Immature natural killer cell (primary cell): ENCODE results near the gene PTPN5. TPM values are rescaled to one million over a fixed set of nuclear protein-coding genes. Genes with fewer than 3 reads are reported as not detected.

ENCODE experiments used
- DNase-seq, 3 donors: peaks; one replicate each; pipeline ENCODE4 v3.0.0; 2022; ENCODE audit warnings: mixed read lengths in 1 of 3
- H3K27ac Mint-ChIP-seq, 6 donors: one replicate each; pipeline ENCODE4 v1.8.0; 2020; ENCODE audit warnings: mixed read lengths in 6 of 6, mild to moderate bottlenecking in 5 of 6, inconsistent platforms in 4 of 6, moderate library complexity in 3 of 6
- H3K27me3 Mint-ChIP-seq, 3 donors: one replicate each; pipeline ENCODE4 v1.8.0; 2020 to 2021; ENCODE audit warnings: low read depth in 3 of 3, mild to moderate bottlenecking in 3 of 3, mixed read lengths in 3 of 3, moderate library complexity in 3 of 3, inconsistent platforms in 1 of 3
- H3K36me3 Mint-ChIP-seq, 3 donors: one replicate each; pipeline ENCODE4 v1.8.0; 2020; ENCODE audit warnings: mixed read lengths in 3 of 3, inconsistent platforms in 2 of 3, mild to moderate bottlenecking in 2 of 3
- H3K4me1 Mint-ChIP-seq, 2 donors: one replicate each; pipeline ENCODE4 v1.8.0; 2020; ENCODE audit warnings: inconsistent platforms in 2 of 2, mild to moderate bottlenecking in 2 of 2, mixed read lengths in 2 of 2, moderate library complexity in 1 of 2
- H3K4me3 Mint-ChIP-seq, 5 donors: one replicate each; pipeline ENCODE4 v1.8.0; 2020; ENCODE audit warnings: mild to moderate bottlenecking in 5 of 5, mixed read lengths in 5 of 5, inconsistent platforms in 3 of 5, moderate library complexity in 3 of 5
- H3K9me3 Mint-ChIP-seq, 6 donors: one replicate each; pipeline ENCODE4 v1.8.0; 2020; ENCODE audit warnings: mild to moderate bottlenecking in 6 of 6, mixed read lengths in 6 of 6, inconsistent platforms in 4 of 6, moderate library complexity in 3 of 6
- polyA plus RNA-seq, 3 donors: library from polyadenylated mRNA; unstranded; fragments of 300-500 nt; fragmentation: Illumina TruSeq; gene quantifications; one replicate each; pipeline ENCODE4 v1.2.3, GENCODE V29; 2021

Gene PTPN5
- polyA plus RNA-seq, 3 donors from 2014 or later, result not detected

- H3K4me3 Mint-ChIP-seq, result peak overlapping the region; percentile 81 to 94 (median 85)
- peaks cover 0 to 11% (median 0%) of the 10 kb centered on the region in 3 donors for H3K36me3 Mint-ChIP-seq
- H3K27ac Mint-ChIP-seq, result peak overlapping the region in 5 of 6 donors; percentile 58 to 89 (median 63)
- H3K9me3 Mint-ChIP-seq, result no peaks in the 10 kb centered on the region
- peak in 1 of 3 donors; percentile 26 for DNase-seq
- peaks cover 22 to 24% of the 10 kb centered on the region in 2 donors for H3K4me1 Mint-ChIP-seq
- H3K27me3 Mint-ChIP-seq, result peaks cover 6 to 10% (median 6%) of the 10 kb centered on the region in 3 donors
Observed at GRCh38 chr11:18706330-18707243, 85.0 kb downstream of the PTPN5 start.

- H3K27ac Mint-ChIP-seq, result peak overlapping the region in 1 of 6 donors; percentile 18
- peaks cover 6 to 8% (median 8%) of the 10 kb centered on the region in 3 donors for H3K27me3 Mint-ChIP-seq
Observed at GRCh38 chr11:18705651-18706281, 85.8 kb downstream of the PTPN5 start.

GRCh38 chr11:18704698-18705097, 86.9 kb downstream of the PTPN5 start:
- Mint-ChIP-seq H3K36me3 (peaks cover 0 to 11% (median 0%) of the 10 kb centered on the region in 3 donors), H3K4me3 (peak overlapping the region; percentile 18 to 81 (median 23)), H3K27me3 (peaks cover 6 to 8% (median 7%) of the 10 kb centered on the region in 3 donors), H3K9me3 (no peaks in the 10 kb centered on the region), H3K4me1 (peaks cover 26 to 30% of the 10 kb centered on the region in 2 donors), H3K27ac (no peak overlapping the region)
- no peak for DNase-seq

More at GRCh38 chr11:18705651-18706281, 85.8 kb downstream of the PTPN5 start:
- DNase-seq, result peak in 2 of 3 donors; percentile 19 to 22
- H3K36me3 Mint-ChIP-seq, result peaks cover 0 to 11% (median 0%) of the 10 kb centered on the region in 3 donors
- peak overlapping the region; percentile 71 to 85 (median 81) for H3K4me3 Mint-ChIP-seq
- H3K9me3 Mint-ChIP-seq, result no peaks in the 10 kb centered on the region
- peaks cover 22 to 24% of the 10 kb centered on the region in 2 donors for H3K4me1 Mint-ChIP-seq

GRCh38 chr11:18704045-18704645, 87.5 kb downstream of the PTPN5 start:
- peaks cover 0 to 11% (median 0%) of the 10 kb centered on the region in 3 donors for H3K36me3 Mint-ChIP-seq
- peaks cover 31 to 36% of the 10 kb centered on the region in 2 donors for H3K4me1 Mint-ChIP-seq
- H3K27ac Mint-ChIP-seq, result no peak overlapping the region
- no peak for DNase-seq
- no peaks in the 10 kb centered on the region for H3K9me3 Mint-ChIP-seq
- H3K4me3 Mint-ChIP-seq, result peak overlapping the region in 2 of 5 donors; percentile 18 to 81
- peaks cover 6 to 11% (median 8%) of the 10 kb centered on the region in 3 donors for H3K27me3 Mint-ChIP-seq

GRCh38 chr11:18703001-18703763, 88.4 kb downstream of the PTPN5 start:
- H3K4me3 Mint-ChIP-seq, result no peak overlapping the region
- H3K36me3 Mint-ChIP-seq, result peaks cover 0 to 11% (median 0%) of the 10 kb centered on the region in 3 donors
- H3K27ac Mint-ChIP-seq, result no peak overlapping the region
- H3K9me3 Mint-ChIP-seq, result no peaks in the 10 kb centered on the region
- DNase-seq, result no peak
- H3K27me3 Mint-ChIP-seq, result peaks cover 6 to 13% (median 8%) of the 10 kb centered on the region in 3 donors
- H3K4me1 Mint-ChIP-seq, result peaks cover 33 to 41% of the 10 kb centered on the region in 2 donors

GRCh38 chr11:18701614-18702216, 89.9 kb downstream of the PTPN5 start:
- H3K36me3 Mint-ChIP-seq, result peaks cover 0 to 11% (median 0%) of the 10 kb centered on the region in 3 donors
- no peak for DNase-seq
- peaks cover 32 to 37% of the 10 kb centered on the region in 2 donors for H3K4me1 Mint-ChIP-seq
- peak overlapping the region in 1 of 5 donors; percentile 18 for H3K4me3 Mint-ChIP-seq
- no peaks in the 10 kb centered on the region for H3K9me3 Mint-ChIP-seq
- peaks cover 6 to 12% (median 8%) of the 10 kb centered on the region in 3 donors for H3K27me3 Mint-ChIP-seq
- H3K27ac Mint-ChIP-seq, result no peak overlapping the region

GRCh38 chr11:18700872-18701271, 90.7 kb downstream of the PTPN5 start:
- Mint-ChIP-seq H3K27me3 (peaks cover 6 to 9% (median 8%) of the 10 kb centered on the region in 3 donors), H3K4me1 (peaks cover 27 to 32% of the 10 kb centered on the region in 2 donors), H3K36me3 (peaks cover 0 to 11% (median 0%) of the 10 kb centered on the region in 3 donors), H3K9me3 (no peaks in the 10 kb centered on the region), H3K27ac (peak overlapping the region in 1 of 6 donors; percentile 54), H3K4me3 (peak overlapping the region in 3 of 5 donors; percentile 8 to 65 (median 21))
- DNase-seq, result no peak

- H3K27ac Mint-ChIP-seq, result peak overlapping the region in 4 of 6 donors; percentile 61 to 81 (median 76)
- peaks cover 22 to 28% of the 10 kb centered on the region in 2 donors for H3K4me1 Mint-ChIP-seq
- H3K9me3 Mint-ChIP-seq, result no peaks in the 10 kb centered on the region
- H3K4me3 Mint-ChIP-seq, result peak overlapping the region; percentile 72 to 87 (median 83)
- peaks cover 0 to 11% (median 0%) of the 10 kb centered on the region in 3 donors for H3K36me3 Mint-ChIP-seq
- peaks cover 6 to 9% (median 8%) of the 10 kb centered on the region in 3 donors for H3K27me3 Mint-ChIP-seq
- no peak for DNase-seq
Observed at GRCh38 chr11:18700375-18700774, 91.2 kb downstream of the PTPN5 start.

GRCh38 chr11:18699848-18700261, 91.7 kb downstream of the PTPN5 start:
- peak overlapping the region; percentile 36 to 83 (median 79) for H3K27ac Mint-ChIP-seq
- H3K36me3 Mint-ChIP-seq, result peaks cover 0 to 11% (median 0%) of the 10 kb centered on the region in 3 donors
- no peaks in the 10 kb centered on the region for H3K9me3 Mint-ChIP-seq

GRCh38 chr11:18699269-18699596, 92.4 kb downstream of the PTPN5 start:
- peak overlapping the region; percentile 36 to 83 (median 79) for H3K27ac Mint-ChIP-seq

More at GRCh38 chr11:18699848-18700261, 91.7 kb downstream of the PTPN5 start:
- DNase-seq, result no peak
- Mint-ChIP-seq H3K4me3 (peak overlapping the region; percentile 78 to 87 (median 83)), H3K4me1 (peaks cover 17 to 23% of the 10 kb centered on the region in 2 donors), H3K27me3 (peaks cover 6 to 9% (median 8%) of the 10 kb centered on the region in 3 donors)

GRCh38 chr11:18698341-18699268, 93.0 kb downstream of the PTPN5 start, which contains the start of gene TMEM86A:
TMEM86A (plus strand) TSS chr11:18698779; CDS start chr11:18698887, 108 bp downstream.
- DNase-seq, result peak; percentile 92 to 94 (median 94)
- Mint-ChIP-seq H3K4me3 (peak within 1 kb of the TSS; percentile 78 to 87 (median 86)), H3K36me3 (peaks cover 0 to 8% (median 0%) of the 10 kb centered on the region in 3 donors), H3K27me3 (peaks cover 3 to 9% (median 8%) of the 10 kb centered on the region in 3 donors), H3K27ac (peak within 1 kb of the TSS; percentile 81 to 96 (median 90)), H3K9me3 (no peaks in the 10 kb centered on the region), H3K4me1 (peaks cover 14 to 22% of the 10 kb centered on the region in 2 donors)

More at GRCh38 chr11:18699269-18699596, 92.4 kb downstream of the PTPN5 start:
- peaks cover 0 to 11% (median 0%) of the 10 kb centered on the region in 3 donors for H3K36me3 Mint-ChIP-seq
- DNase-seq, result no peak
- H3K4me1 Mint-ChIP-seq, result peaks cover 14 to 22% of the 10 kb centered on the region in 2 donors
- H3K4me3 Mint-ChIP-seq, result peak overlapping the region; percentile 78 to 87 (median 83)
- H3K9me3 Mint-ChIP-seq, result no peaks in the 10 kb centered on the region
- peaks cover 6 to 9% (median 8%) of the 10 kb centered on the region in 3 donors for H3K27me3 Mint-ChIP-seq
